ENCODE measurements around the gene TOMT.
"Not testable (repeated sequence)": the region's sequence is repeated elsewhere in the genome, so short reads cannot be mapped to it uniquely, and the experiment has no call there.

The TOMT gene

GRCh38 chr11:72135891-72136683 is 30.4 kb downstream of the TOMT start:
- no peak overlapping the region for H3K4me3 ChIP-seq (ENCODE audit: low read depth, low read length)
- in situ Hi-C loops (cut with HindIII; ENCODE audit: low sequenced_read_pairs) = no loop called here
- no peak for DNase-seq (ENCODE audit: low read depth, low spot score)
- TF ChIP-seq CTCF (IDR thresholded peaks at IDR 0.05; ENCODE audit: low read depth, low read length) = no peak

- in situ Hi-C loops (cut with HindIII; ENCODE audit: low sequenced_read_pairs) = no loop called here
- H3K4me3 ChIP-seq (ENCODE audit: low read depth, low read length) = no peak overlapping the region
- TF ChIP-seq CTCF (IDR thresholded peaks at IDR 0.05; ENCODE audit: low read depth, low read length) = no peak
- DNase-seq (ENCODE audit: low read depth, low spot score) = no peak
Measured at GRCh38 chr11:72136684-72137262, 31.0 kb downstream of the TOMT start.

GRCh38 chr11:72138821-72139390 is 33.2 kb downstream of the TOMT start:
- DNase-seq (ENCODE audit: low read depth, low spot score) = no peak
- in situ Hi-C loops (cut with HindIII; ENCODE audit: low sequenced_read_pairs) = no loop called here
- no peak overlapping the region for H3K4me3 ChIP-seq (ENCODE audit: low read depth, low read length)
- no peak for TF ChIP-seq CTCF (IDR thresholded peaks at IDR 0.05; ENCODE audit: low read depth, low read length)

GRCh38 chr11:72139500-72139899 is 33.8 kb downstream of the TOMT start:
- DNase-seq (ENCODE audit: low read depth, low spot score) = no peak
- H3K4me3 ChIP-seq (ENCODE audit: low read depth, low read length) = no peak overlapping the region
- in situ Hi-C loops (cut with HindIII; ENCODE audit: low sequenced_read_pairs) = no loop called here
- TF ChIP-seq CTCF (IDR thresholded peaks at IDR 0.05; ENCODE audit: low read depth, low read length) = no peak

GRCh38 chr11:72140661-72141060 is 34.9 kb downstream of the TOMT start:
- TF ChIP-seq CTCF (IDR thresholded peaks at IDR 0.05; ENCODE audit: low read depth, low read length) = no peak
- in situ Hi-C loops (cut with HindIII; ENCODE audit: low sequenced_read_pairs) = no loop called here
- DNase-seq (ENCODE audit: low read depth, low spot score) = no peak
- H3K4me3 ChIP-seq (ENCODE audit: low read depth, low read length) = no peak overlapping the region

- TF ChIP-seq CTCF (IDR thresholded peaks at IDR 0.05; ENCODE audit: low read depth, low read length) = no peak
- in situ Hi-C loops (cut with HindIII; ENCODE audit: low sequenced_read_pairs) = no loop called here
- H3K4me3 ChIP-seq (ENCODE audit: low read depth, low read length) = no peak overlapping the region
- peak; percentile 91 for DNase-seq (ENCODE audit: low read depth, low spot score)
Measured at GRCh38 chr11:72141066-72141465, 35.3 kb downstream of the TOMT start.

GRCh38 chr11:72142086-72142485 is 36.4 kb downstream of the TOMT start:
- H3K4me3 ChIP-seq (ENCODE audit: low read depth, low read length); in situ Hi-C loops (cut with HindIII; ENCODE audit: low sequenced_read_pairs): not testable (repeated sequence)
- peak; percentile 34 for DNase-seq (ENCODE audit: low read depth, low spot score)

GRCh38 chr11:72142543-72142942 is 36.8 kb downstream of the TOMT start:
- DNase-seq (ENCODE audit: low read depth, low spot score); H3K4me3 ChIP-seq (ENCODE audit: low read depth, low read length); in situ Hi-C loops (cut with HindIII; ENCODE audit: low sequenced_read_pairs): not testable (repeated sequence)

Data from astrocyte of the spinal cord (primary cell).